Tibial nerve (tissue), 4 donors: ENCODE data around the gene VSX2. TPM values are rescaled to one million over a fixed set of nuclear protein-coding genes. Genes with fewer than 3 reads are reported as not detected.

Experiments
- DNase-seq, 2 donors: peaks; one replicate each; pipeline ENCODE4 v3.0.0-alpha.2; 2019; ENCODE audit warnings: low spot score in 2 of 2
- H3K27ac ChIP-seq, 4 donors: fragments of 200-600 bp; sonication (generic) in 3 of 4; one replicate each; pipeline ENCODE4 v1.5.1; 2017 to 2019; ENCODE audit warnings: mild to moderate bottlenecking in 1 of 4
- H3K27me3 ChIP-seq, 2 donors: fragments of 200-600 bp; sonication (generic) in 1 of 2; one replicate each; pipeline versions ENCODE4 v1.5.1 to v1.6.0; 2017 to 2019
- H3K36me3 ChIP-seq, 3 donors: fragments of 200-600 bp; sonication (generic); one replicate each; pipeline ENCODE4 v1.5.1; 2018 to 2019
- H3K4me1 ChIP-seq, 4 donors: fragments of 200-600 bp; sonication (generic) in 3 of 4; one replicate each; pipeline ENCODE4 v1.5.1; 2017 to 2019
- H3K4me3 ChIP-seq, 4 donors: fragments of 200-600 bp; sonication (generic) in 3 of 4; one replicate each; pipeline ENCODE4 v1.5.1; 2017 to 2019; ENCODE audit warnings: mild to moderate bottlenecking in 1 of 4, moderate library complexity in 1 of 4
- H3K9me3 ChIP-seq, 4 donors: fragments of 200-600 bp; sonication (generic) in 3 of 4; one replicate each; pipeline ENCODE4 v1.5.1; 2017 to 2019
- EP300 ChIP-seq, 2 donors: sonication (generic); formaldehyde crosslinking; IDR thresholded peaks; one replicate each; pipeline ENCODE4 v1.6.1; 2017; ENCODE audit warnings: antibody characterized with exemption in 2 of 2, mild to moderate bottlenecking in 1 of 2
- POLR2A ChIP-seq, 2 donors: fragments of 450-650 bp; IDR thresholded peaks; one replicate each; pipeline ENCODE4 v1.6.1; 2017; ENCODE audit warnings: antibody characterized with exemption in 2 of 2, mild to moderate bottlenecking in 2 of 2, moderate library complexity in 2 of 2
- WGBS, 2 donors: methylation state at CpG; one replicate each; pipeline ENCODE4 v1.1.5; 2018; 5-methylcytosine and 5-hydroxymethylcytosine counted together
- total RNA-seq, 4 donors: library from RNA; depleted of rRNA; stranded (reverse); fragments of >200 nt; gene quantifications; one replicate each; pipeline ENCODE4 v1.1.0, GENCODE V29; 2016
- TF ChIP-seq, protein P1 (sequence below), 5 experiments: fragments of 200-600 bp in 3 of 5; fragments of 450-650 bp in 2 of 5; sonication (generic) in 3 of 5; IDR thresholded peaks; one replicate each; pipeline ENCODE4 v1.5.1; 2016 to 2019; ENCODE audit warnings: antibody characterized with exemption in 5 of 5, mild to moderate bottlenecking in 3 of 5, moderate library complexity in 2 of 5

VSX2 gene
- total RNA-seq, result not detected

- 10 to 12% methylated on average over 19 to 29 of the region's 40 CpGs for WGBS, 2 donors
- Histone ChIP-seq H3K27ac (no peak within 1 kb of the TSS), H3K4me3 (peak within 1 kb of the TSS in 1 of 4 donors; percentile 30), H3K27me3 (peaks cover 17 to 72% of the 10 kb centered on the region in 2 donors), H3K4me1 (peaks cover 0 to 31% (median 16%) of the 10 kb centered on the region in 4 donors), H3K36me3 (no peaks in the 10 kb centered on the region), H3K9me3 (no peaks in the 10 kb centered on the region)
- no peak for TF ChIP-seq EP300 (IDR thresholded peaks at IDR 0.05)
- no peak for TF ChIP-seq POLR2A (IDR thresholded peaks at IDR 0.05)
- TF ChIP-seq, protein P1, sequence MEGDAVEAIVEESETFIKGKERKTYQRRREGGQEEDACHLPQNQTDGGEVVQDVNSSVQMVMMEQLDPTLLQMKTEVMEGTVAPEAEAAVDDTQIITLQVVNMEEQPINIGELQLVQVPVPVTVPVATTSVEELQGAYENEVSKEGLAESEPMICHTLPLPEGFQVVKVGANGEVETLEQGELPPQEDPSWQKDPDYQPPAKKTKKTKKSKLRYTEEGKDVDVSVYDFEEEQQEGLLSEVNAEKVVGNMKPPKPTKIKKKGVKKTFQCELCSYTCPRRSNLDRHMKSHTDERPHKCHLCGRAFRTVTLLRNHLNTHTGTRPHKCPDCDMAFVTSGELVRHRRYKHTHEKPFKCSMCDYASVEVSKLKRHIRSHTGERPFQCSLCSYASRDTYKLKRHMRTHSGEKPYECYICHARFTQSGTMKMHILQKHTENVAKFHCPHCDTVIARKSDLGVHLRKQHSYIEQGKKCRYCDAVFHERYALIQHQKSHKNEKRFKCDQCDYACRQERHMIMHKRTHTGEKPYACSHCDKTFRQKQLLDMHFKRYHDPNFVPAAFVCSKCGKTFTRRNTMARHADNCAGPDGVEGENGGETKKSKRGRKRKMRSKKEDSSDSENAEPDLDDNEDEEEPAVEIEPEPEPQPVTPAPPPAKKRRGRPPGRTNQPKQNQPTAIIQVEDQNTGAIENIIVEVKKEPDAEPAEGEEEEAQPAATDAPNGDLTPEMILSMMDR (IDR thresholded peaks at IDR 0.05), result no peak
- no peak for DNase-seq
Measured at GRCh38 chr14:74238974-74239847, at the start of gene VSX2. VSX2 (plus strand) TSS chr14:74239449; CDS start chr14:74239562, 113 bp downstream.

- no peak overlapping the region for H3K27ac ChIP-seq
- no peak overlapping the region for H3K4me3 ChIP-seq
- TF ChIP-seq, protein P1 (IDR thresholded peaks at IDR 0.05), result no peak
- TF ChIP-seq POLR2A (IDR thresholded peaks at IDR 0.05) (no peak), EP300 (IDR thresholded peaks at IDR 0.05) (no peak)
- peaks cover 0 to 14% (median 0%) of the 10 kb centered on the region in 3 donors for H3K36me3 ChIP-seq
- no peaks in the 10 kb centered on the region for H3K9me3 ChIP-seq
- WGBS, 2 donors, result 68 to 70% methylated on average over 3 of the region's 3 CpGs
- no peaks in the 10 kb centered on the region for H3K27me3 ChIP-seq
- H3K4me1 ChIP-seq, result no peaks in the 10 kb centered on the region
- DNase-seq, result no peak
Measured at GRCh38 chr14:74190927-74191575, 48.2 kb upstream of the VSX2 start.

- Histone ChIP-seq H3K4me3 (no peak overlapping the region), H3K27me3 (no peaks in the 10 kb centered on the region), H3K9me3 (no peaks in the 10 kb centered on the region), H3K27ac (no peak overlapping the region), H3K4me1 (no peaks in the 10 kb centered on the region), H3K36me3 (peaks cover 0 to 24% (median 3%) of the 10 kb centered on the region in 3 donors)
- TF ChIP-seq EP300 (IDR thresholded peaks at IDR 0.05) (no peak), POLR2A (IDR thresholded peaks at IDR 0.05) (no peak)
- TF ChIP-seq, protein P1 (IDR thresholded peaks at IDR 0.05), result no peak
- DNase-seq, result no peak
- WGBS, 2 donors, result 81 to 84% methylated on average over 8 of the region's 8 CpGs
Measured at GRCh38 chr14:74194506-74195274, 44.6 kb upstream of the VSX2 start.

GRCh38 chr14:74195623-74196022 is 43.6 kb upstream of the VSX2 start:
- no peak for TF ChIP-seq POLR2A (IDR thresholded peaks at IDR 0.05)
- TF ChIP-seq, protein P1 (IDR thresholded peaks at IDR 0.05), result no peak
- H3K4me1 ChIP-seq, result no peaks in the 10 kb centered on the region
- H3K36me3 ChIP-seq, result peaks cover 0 to 30% (median 4%) of the 10 kb centered on the region in 3 donors
- H3K27ac ChIP-seq, result no peak overlapping the region
- no peaks in the 10 kb centered on the region for H3K27me3 ChIP-seq
- no peak overlapping the region for H3K4me3 ChIP-seq
- DNase-seq, result no peak
- no peaks in the 10 kb centered on the region for H3K9me3 ChIP-seq
- WGBS, 2 donors, result 90 to 91% methylated on average over 7 of the region's 7 CpGs
